GM10248 (cell line): ENCODE measurements around the gene SCLT1.

ENCODE experiments used
- CTCF ChIA-PET: fragments of 300-600 bp; sonication (Branson Sonifier 250); formaldehyde crosslinking; extraction: SDS; loops from one replicate; lab custom pipeline; 2021; ENCODE audit warnings: antibody characterized with exemption; lab: Yijun Ruan, JAX
- POLR2A ChIA-PET: fragments of 350-650 bp; sonication (Branson Sonifier 250); formaldehyde crosslinking; extraction: SDS; loops from one replicate; lab custom pipeline; 2020; ENCODE audit warnings: antibody characterized with exemption; lab: Yijun Ruan, JAX
- DNase-seq: peaks from one replicate; pipeline ENCODE4 v3.0.0; 2012; ENCODE audit errors: extremely low spot score
- TF ChIP-seq, protein P1 (sequence below): IDR thresholded peaks from 2 replicates; pipeline ENCODE4 v1.5.1; 2012; ENCODE audit warnings: mild to moderate bottlenecking, low read depth; ENCODE audit errors: extremely low read depth, missing control alignments, control extremely low read depth

Gene SCLT1

GRCh38 chr4:129117705-129118104 lies 24.4 kb upstream of the SCLT1 start:
- TF ChIP-seq, protein P1, sequence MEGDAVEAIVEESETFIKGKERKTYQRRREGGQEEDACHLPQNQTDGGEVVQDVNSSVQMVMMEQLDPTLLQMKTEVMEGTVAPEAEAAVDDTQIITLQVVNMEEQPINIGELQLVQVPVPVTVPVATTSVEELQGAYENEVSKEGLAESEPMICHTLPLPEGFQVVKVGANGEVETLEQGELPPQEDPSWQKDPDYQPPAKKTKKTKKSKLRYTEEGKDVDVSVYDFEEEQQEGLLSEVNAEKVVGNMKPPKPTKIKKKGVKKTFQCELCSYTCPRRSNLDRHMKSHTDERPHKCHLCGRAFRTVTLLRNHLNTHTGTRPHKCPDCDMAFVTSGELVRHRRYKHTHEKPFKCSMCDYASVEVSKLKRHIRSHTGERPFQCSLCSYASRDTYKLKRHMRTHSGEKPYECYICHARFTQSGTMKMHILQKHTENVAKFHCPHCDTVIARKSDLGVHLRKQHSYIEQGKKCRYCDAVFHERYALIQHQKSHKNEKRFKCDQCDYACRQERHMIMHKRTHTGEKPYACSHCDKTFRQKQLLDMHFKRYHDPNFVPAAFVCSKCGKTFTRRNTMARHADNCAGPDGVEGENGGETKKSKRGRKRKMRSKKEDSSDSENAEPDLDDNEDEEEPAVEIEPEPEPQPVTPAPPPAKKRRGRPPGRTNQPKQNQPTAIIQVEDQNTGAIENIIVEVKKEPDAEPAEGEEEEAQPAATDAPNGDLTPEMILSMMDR, result no peak
- ChIA-PET CTCF (no interaction called here), POLR2A (no interaction called here)
- no peak for DNase-seq

DNA sequence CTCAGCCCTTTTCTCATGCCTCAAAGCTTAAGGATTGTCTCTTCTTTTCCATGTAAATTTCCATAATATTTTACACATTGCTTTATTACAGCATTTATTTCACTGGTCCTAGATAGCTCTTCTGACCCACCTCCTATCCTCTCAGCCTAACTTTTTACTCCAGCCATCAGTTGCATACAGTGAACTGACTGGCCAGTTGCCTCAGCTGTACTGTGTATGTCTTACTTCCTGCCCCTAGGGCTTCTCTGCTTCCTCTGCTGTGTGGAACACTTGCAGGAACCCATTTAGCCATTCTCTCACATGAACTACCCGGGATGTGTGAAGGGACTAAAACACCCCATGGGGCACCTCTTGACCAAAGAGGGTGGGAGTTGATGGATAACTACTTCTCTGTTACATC lies 20.6 kb upstream of the SCLT1 start:
- ChIA-PET POLR2A (no interaction called here), CTCF (interaction anchor here (2.5 kb wide), 1 partner anchor 10 kb away, joined by 14 read pairs; no protein-coding TSS in a partner anchor)
- TF ChIP-seq, protein P1, result no peak
- DNase-seq, result no peak

DNA sequence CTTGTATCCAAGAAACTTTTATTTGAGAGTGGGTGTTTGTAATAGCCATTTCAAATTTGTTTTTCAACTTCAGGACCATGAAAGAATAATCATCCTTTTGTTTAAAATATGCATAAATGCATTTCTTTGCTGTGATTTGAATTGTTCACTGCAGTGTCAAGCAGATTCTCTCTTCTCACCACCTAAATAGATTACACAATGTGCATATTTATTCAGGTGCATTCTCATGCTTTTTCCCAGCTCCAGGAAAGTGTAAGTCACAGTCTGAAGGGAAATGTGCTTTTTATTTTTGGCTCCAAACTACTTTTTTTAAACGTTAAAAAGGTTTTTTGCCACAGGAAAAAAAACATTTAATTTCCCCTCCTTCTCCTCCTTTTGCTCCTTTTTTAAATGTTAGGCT lies 20.1 kb upstream of the SCLT1 start:
- TF ChIP-seq, protein P1, result no peak
- CTCF ChIA-PET, result interaction anchor here (0.8 to 2.5 kb wide), 2 partner anchors 10 to 13 kb away, joined by 3 to 14 read pairs; no protein-coding TSS in a partner anchor
- DNase-seq, result no peak
- POLR2A ChIA-PET, result no interaction called here

DNA sequence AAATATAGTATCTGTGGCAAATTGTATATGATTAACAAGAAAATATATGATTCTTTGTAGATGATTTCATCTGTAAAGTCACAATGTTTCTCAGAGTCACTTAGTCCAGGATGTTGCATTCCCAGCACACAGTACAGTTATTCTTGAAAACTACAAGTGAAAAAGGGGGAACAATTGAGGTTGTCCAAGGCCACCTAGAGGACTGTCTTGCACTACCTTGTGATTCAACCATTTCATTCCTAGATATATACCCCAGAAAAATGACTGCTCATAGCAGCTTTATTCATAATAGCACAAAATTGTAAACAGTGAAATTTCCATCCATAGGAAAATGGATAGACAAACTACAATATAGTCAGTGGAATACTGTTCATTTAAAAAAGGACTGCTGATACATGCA lies 18.6 kb upstream of the SCLT1 start:
- ChIA-PET POLR2A (no interaction called here), CTCF (interaction anchor here (1.6 to 2.5 kb wide), 2 partner anchors 8 to 9 kb away, joined by 4 to 14 read pairs; no protein-coding TSS in a partner anchor)
- no peak for DNase-seq
- TF ChIP-seq, protein P1, result no peak

DNA sequence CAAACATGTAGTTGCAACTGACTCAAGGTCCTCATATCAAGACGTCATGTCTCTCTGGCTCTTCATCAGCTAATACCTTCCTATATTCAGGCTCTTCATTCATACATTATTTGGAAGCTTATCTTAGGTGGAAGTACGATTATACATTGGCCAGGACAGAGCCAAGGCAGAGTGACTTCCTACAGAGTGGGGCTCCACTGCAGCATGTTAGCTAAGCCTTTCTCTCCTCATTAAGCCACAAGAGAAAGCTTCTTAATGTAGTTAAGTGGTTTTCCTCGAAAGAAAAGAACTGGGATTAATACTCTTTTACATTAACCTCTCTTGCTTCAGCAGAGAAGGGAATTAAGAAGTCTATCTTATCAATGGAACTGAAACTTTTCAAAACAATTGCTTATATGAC lies 17.6 kb upstream of the SCLT1 start:
- TF ChIP-seq, protein P1, result no peak
- DNase-seq, result no peak
- CTCF ChIA-PET, result interaction anchor here (1.2 to 1.6 kb wide), 3 partner anchors 10 to 328 kb away, joined by 3 to 4 read pairs (median 4); partner anchors contain the start of gene C4orf33
- POLR2A ChIA-PET, result no interaction called here

GRCh38 chr4:129109965-129110824 lies 16.9 kb upstream of the SCLT1 start:
- POLR2A ChIA-PET, result no interaction called here
- TF ChIP-seq, protein P1, result no peak
- CTCF ChIA-PET, result interaction anchor here (1.1 to 1.4 kb wide), 3 partner anchors 14 to 328 kb away, joined by 3 to 5 read pairs (median 4); partner anchors contain the start of genes C4orf33 and SCLT1
- no peak for DNase-seq
